GM18873 (cell line): Measurements from ENCODE around the gene AMIGO1.
"Not testable (repeated sequence)": the region's sequence is repeated elsewhere in the genome, so short reads cannot be mapped to it uniquely, and the experiment has no call there.

ENCODE experiments used
- ATAC-seq: cut with Tn5 transposase; IDR thresholded peaks from one replicate; pipeline ENCODE4 v1.9.1; 2021; ENCODE audit warnings: mild to moderate bottlenecking, moderate library complexity, moderate number of reproducible peaks; ENCODE audit not compliant: unreplicated experiment, low FRiP score

AMIGO1 gene

GRCh38 chr1:109488201-109488600 lies 21.3 kb downstream of the AMIGO1 start:
- ATAC-seq = no peak

GRCh38 chr1:109487261-109487660 lies 22.3 kb downstream of the AMIGO1 start:
- ATAC-seq = no peak

- no peak for ATAC-seq
Measured at GRCh38 chr1:109485001-109485400, 24.5 kb downstream of the AMIGO1 start.

- ATAC-seq = no peak
Measured at GRCh38 chr1:109484519-109484975, 25.0 kb downstream of the AMIGO1 start.

GRCh38 chr1:109483672-109484518 lies 25.6 kb downstream of the AMIGO1 start, which contains the start of gene ATXN7L2:
TSS of gene ATXN7L2 (plus strand) at chr1:109483905. CDS start at chr1:109483954, 49 bp downstream.
- peak; percentile 41 for ATAC-seq

GRCh38 chr1:109482791-109483671 lies 26.5 kb downstream of the AMIGO1 start:
- peak; percentile 6 for ATAC-seq

GRCh38 chr1:109482242-109482641 lies 27.3 kb downstream of the AMIGO1 start:
- no peak for ATAC-seq

- ATAC-seq = no peak
Measured at GRCh38 chr1:109481646-109482045, 27.9 kb downstream of the AMIGO1 start.

- no peak for ATAC-seq
Measured at GRCh38 chr1:109479901-109480300, 29.6 kb downstream of the AMIGO1 start.

GRCh38 chr1:109479311-109479710 lies 30.2 kb downstream of the AMIGO1 start:
- no peak for ATAC-seq

- ATAC-seq = no peak
Measured at GRCh38 chr1:109478806-109479205, 30.7 kb downstream of the AMIGO1 start.

GRCh38 chr1:109477821-109478220 lies 31.7 kb downstream of the AMIGO1 start:
- ATAC-seq = no peak

GRCh38 chr1:109476825-109477224 lies 32.7 kb downstream of the AMIGO1 start:
- ATAC-seq = no peak

- no peak for ATAC-seq
Measured at GRCh38 chr1:109475261-109475660, 34.3 kb downstream of the AMIGO1 start.

- ATAC-seq = no peak
Measured at GRCh38 chr1:109474697-109475096, 34.8 kb downstream of the AMIGO1 start.

- ATAC-seq = not testable (repeated sequence)
Measured at GRCh38 chr1:109473284-109474057, 36.1 kb downstream of the AMIGO1 start.

- no peak for ATAC-seq
Measured at GRCh38 chr1:109472779-109473178, 36.7 kb downstream of the AMIGO1 start.

- ATAC-seq = no peak
Measured at GRCh38 chr1:109470245-109470644, 39.3 kb downstream of the AMIGO1 start.

GRCh38 chr1:109468903-109469302 lies 40.6 kb downstream of the AMIGO1 start:
- ATAC-seq = no peak

GRCh38 chr1:109468061-109468460 lies 41.5 kb downstream of the AMIGO1 start:
- ATAC-seq = no peak
